ENCODE results near the gene TBC1D10B.

GRCh38 chr16:30349675-30350074 is 20.6 kb downstream of the TBC1D10B start:
- TF ChIP-seq CTCF (IDR thresholded peaks at IDR 0.05): no peak
- no peak for TF ChIP-seq POLR2A (IDR thresholded peaks at IDR 0.05)
